HL-60/S4 (cell line): ENCODE results near the gene TM9SF4.
"Not testable (repeated sequence)": the region's sequence is repeated elsewhere in the genome, so short reads cannot be mapped to it uniquely, and the experiment has no call there.

Source experiments
- in situ Hi-C: fragments of 300-500 bp; cut with MboI; formaldehyde crosslinking; loops from 2 replicates; pipeline ENCODE4 v1.14.3; 2022; ENCODE audit warnings: low sequenced_read_pairs

The TM9SF4 gene

DNA sequence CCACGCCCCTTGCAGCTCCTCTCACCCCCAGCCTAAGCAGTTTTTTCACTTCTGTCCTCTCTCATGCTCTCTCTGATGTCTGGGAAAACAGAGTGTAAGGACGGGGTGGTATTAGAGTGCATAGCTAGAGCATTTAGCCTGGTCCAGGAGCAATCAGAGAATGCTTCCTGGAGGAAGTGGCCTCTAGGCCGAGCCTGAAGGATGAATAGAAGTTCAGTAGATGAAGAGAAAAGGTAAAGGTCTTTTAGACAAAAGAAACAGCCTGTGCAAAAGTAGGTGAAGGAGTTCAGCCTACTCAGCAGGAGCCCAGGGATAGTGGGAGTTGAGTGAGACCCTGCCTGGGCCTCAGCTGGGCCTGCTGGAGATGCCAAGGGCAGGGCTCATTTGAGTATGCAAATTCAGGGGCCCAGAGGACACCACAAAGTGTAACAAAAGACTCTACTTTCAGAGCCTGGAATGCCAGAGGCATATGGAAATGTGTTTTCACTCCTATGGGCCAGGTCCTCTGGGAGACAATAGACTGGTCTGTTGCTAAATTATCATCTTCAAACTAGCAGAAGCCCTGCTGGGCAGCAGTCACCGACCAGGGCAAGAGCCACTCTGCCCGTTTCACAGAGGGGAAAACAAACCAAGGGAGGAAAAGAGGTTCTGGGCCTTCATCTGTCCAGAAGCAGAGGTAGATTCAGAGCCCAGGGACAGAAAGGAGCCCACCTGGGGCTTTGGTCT is 19.7 kb upstream of the TM9SF4 start:
- in situ Hi-C loops, result no loop called here

GRCh38 chr20:32091888-32092346 is 17.6 kb upstream of the TM9SF4 start:
- in situ Hi-C loops, result no loop called here

DNA sequence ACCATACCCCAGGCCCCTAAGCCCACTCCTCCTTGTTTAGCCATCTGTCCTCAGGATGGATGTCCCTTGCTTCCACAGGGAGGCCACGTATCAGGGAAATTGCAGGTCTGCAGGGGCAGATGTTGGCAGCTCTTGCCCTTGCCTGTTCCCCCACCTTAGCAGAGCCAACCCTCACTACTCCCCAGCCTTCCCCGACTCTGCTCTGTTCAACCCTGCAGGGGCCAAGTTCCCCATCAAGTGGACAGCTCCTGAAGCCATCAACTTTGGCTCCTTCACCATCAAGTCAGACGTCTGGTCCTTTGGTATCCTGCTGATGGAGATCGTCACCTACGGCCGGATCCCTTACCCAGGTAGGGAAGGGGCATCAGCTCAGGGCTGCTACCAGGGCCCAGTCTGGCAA is 10.7 kb upstream of the TM9SF4 start:
- in situ Hi-C loops, result no loop called here

- in situ Hi-C loops, result no loop called here
Measured at GRCh38 chr20:32108814-32109391, 611 bp upstream of the TM9SF4 start.

DNA sequence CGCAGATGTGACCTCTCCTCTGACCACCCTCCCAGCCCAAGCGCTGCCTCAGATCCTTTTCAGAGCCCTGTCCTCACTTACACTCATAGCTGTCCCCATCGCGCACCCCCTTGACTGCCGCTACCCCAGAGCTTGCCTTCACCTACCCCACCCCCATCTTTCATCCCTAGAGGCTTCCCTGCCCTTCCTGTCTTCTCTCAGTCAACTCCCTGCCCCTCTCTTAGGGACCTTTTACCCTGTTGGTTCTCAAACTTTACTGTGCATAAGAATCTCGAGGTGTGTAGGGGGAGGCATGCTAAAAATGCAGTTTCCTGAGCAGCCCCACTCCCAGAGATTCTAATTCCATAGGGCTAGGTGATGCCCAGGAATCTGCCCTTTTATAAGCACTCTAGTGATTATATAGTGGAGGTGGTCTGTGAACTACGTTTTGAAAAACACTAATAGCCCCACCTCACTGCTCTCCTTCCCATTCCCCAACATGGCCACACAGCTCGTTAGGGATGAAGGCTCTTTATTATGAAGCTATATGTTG is 725 bp downstream of the TM9SF4 start:
- in situ Hi-C loops, result no loop called here

- in situ Hi-C loops, result no loop called here
Measured at GRCh38 chr20:32110727-32111126, 1.2 kb downstream of the TM9SF4 start.

DNA sequence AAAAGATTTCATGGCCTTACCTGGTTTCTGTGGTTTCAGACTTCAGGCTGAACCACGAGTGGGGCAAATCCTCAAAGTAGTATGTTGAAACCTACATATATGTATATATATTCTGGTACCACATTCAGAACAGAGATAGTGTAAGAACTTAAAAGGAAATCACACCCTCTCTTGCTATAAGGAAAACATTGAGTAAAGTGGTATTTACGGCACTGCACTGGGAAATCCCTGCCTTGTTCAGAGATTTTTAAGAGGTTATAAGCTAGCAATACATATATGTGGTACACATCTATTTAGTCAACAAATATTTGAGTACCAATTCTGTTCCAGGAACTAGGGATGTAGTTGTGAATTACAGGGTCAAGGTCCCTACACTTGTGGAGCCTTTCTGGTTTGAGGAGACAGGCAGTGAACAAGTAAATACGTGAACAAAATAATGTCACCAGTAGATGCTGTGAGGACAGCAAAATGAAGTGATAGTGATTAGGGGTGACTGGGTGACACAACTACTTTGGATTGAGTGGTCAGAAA is 1.7 kb downstream of the TM9SF4 start:
- in situ Hi-C loops, result no loop called here

- in situ Hi-C loops, result no loop called here
Measured at GRCh38 chr20:32111753-32112152, 2.2 kb downstream of the TM9SF4 start.

DNA sequence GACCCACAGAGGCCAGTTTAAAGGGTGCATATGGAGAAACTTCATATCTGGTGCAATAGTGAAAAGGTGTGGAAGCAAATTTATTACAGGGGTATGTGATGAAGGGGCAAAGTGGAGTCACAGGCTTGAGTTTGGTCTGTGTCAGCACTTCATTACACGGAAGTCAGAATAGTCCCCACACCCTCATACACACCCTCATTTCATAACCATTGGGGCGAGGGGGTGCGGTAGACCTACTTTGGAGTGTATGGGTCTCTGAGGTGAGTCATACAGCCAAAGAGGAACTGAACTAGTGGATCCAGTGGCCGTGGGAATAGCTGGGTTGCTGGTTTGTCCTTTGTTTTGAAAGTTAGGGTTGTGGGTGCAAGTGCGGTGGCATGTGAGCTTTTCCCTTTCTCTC is 3.3 kb downstream of the TM9SF4 start:
- in situ Hi-C loops, result no loop called here

- in situ Hi-C loops, result no loop called here
Measured at GRCh38 chr20:32113591-32114260, 4.2 kb downstream of the TM9SF4 start.

DNA sequence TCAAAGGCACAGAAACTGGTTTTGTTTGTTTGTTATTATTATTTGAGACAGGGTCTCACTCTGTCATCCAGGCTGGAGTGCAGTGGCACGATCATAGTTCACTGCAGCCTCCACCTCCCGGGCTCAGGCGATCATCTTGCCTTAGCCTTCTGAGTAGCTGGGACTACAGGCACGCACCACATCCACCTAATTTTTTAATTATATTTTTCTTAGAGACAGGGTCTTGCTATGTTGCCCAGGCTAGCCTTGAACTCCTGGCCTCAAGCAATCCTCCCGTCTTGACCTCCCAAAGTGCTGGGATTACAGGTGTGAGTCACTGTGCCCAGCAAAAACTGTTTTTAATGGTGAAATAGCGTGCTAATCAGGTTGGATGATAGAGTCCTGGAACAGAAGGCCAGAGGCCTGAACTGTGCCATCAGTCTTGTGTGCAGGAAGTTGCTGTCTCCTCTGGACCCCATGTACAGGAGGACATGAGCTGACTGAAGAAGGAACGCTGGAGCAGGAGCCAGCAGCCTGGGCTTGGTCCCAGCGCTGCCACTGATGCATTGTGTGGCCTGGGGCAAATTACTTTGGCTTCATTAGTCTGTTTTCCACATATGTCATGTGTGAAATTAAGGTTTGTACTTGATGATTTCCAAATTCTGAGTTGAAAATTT is 4.9 kb downstream of the TM9SF4 start:
- in situ Hi-C loops, result no loop called here

GRCh38 chr20:32115211-32115767 is 5.8 kb downstream of the TM9SF4 start:
- in situ Hi-C loops, result no loop called here

DNA sequence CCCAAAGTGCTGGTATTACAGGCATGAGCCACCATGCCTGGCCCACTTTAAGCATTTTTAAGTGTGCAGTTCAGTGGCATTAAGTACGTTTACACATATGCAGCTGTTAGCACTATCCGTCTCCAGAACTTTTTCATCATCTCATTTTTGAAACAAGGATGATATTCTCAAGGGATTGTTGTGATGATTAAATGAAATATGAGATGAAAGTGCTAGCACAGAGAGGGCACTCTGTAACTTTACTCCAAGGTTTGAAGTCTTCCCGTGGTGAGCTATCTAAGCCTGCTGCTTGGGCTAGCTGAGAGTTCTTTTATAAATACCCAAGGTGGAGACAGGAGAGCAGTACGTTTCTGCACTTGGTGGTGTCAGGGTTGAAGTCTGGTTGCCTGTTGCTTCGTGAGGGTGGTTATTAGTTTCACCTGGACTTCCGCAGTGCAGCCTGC is 6.6 kb downstream of the TM9SF4 start:
- in situ Hi-C loops, result no loop called here

DNA sequence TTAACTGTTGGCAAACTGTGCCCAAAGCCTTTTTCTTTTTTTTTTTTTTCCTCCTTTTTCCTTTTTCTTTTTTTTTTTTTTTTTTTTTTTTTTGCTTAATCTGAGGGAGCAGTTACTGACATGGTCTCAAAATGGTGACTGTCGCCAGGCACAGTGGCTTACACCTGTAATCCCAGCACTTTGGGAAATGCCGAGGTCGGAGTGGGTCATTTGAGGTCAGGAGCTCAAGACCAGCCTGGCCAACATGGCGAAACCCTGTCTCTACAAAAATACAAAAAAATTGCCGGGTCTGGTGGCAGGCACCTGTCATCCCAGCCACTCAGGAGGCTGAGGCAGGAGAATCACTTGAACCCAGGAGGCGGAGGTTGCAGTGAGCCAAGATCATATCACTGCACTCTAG is 7.3 kb downstream of the TM9SF4 start:
- in situ Hi-C loops, result not testable (repeated sequence)

DNA sequence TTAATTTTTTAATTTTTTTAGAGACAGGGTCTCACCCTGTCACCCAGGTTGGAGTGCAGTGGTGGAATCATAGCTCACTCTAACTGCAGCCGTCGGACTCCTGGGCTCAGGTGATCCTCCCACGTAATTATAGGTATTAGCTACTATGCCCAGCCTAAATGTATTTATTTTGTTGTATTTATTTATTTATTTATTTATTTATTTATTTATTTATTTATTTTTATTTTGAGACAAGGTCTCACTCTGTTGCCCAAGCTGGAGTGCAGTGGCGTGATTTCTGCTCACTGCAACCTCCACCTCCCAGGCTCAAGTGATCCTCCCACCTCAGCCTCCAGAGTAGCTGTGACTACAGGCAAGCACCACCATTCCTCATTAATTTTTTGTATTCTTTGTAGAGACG is 8.9 kb downstream of the TM9SF4 start:
- in situ Hi-C loops, result not testable (repeated sequence)

DNA sequence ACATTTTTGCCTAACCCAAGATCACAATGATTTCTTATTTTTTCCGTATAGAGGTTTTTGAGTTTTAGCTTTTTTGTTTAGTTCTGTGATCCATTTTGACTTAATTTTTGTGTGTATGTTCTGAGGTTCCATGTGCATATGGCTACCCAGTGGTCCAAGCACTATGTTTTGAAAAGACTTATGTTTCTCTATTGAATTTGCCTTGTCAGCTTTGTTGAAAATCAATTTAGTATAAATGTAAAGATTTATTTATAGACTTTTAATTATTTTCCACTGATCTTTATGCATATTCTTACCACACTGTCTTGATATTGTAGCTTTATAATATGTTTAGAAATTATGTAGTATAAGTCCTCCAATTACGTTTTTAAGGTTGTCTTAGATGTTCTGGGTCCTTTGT is 10.2 kb downstream of the TM9SF4 start:
- in situ Hi-C loops, result no loop called here

DNA sequence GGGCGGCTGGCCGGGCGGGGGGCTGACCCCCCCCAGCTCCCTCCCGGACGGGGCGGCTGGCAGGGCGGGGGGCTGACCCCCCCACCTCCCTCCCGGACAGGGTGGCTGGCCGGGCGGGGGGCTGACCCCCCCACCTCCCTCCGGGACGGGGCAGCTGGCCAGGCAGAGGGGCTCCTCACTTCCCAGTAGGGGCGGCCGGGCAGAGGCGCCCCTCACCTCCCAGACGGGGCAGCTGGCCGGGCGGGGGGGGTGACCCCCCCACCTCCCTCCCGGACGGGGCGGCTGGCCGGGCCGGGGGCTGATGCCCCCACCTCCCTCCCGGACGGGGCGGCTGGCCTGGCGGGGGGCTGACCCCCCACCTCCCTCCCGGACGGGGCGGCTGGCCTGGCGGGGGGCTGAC is 12.4 kb downstream of the TM9SF4 start:
- in situ Hi-C loops, result not testable (repeated sequence)

- in situ Hi-C loops, result no loop called here
Measured at GRCh38 chr20:32123088-32123487, 13.6 kb downstream of the TM9SF4 start.

DNA sequence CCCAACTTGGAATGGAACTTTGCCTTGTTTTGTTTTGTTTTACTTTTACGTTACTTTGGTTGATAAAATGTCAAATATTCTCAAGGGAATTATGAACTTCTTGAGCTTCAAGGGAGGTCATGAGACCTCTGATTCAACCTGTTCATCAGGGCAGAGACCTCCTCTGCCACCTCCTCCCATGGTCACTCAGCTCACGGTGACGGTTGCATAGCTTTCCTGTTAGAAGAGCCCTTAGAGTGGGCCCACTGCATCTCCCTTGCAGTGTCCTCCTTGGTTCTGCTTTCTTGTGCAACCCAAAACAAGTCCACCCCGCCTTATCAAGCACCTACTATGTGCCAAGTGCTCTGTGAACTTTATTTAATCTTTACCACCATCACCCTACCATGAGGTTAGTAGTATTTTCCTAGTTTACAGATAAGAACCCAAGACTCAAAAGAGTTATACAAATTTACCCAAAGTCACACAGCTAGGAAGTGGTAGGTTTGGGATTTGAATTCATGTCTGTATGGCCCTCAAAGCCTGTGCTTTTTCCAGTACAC is 15.5 kb downstream of the TM9SF4 start:
- in situ Hi-C loops, result no loop called here

DNA sequence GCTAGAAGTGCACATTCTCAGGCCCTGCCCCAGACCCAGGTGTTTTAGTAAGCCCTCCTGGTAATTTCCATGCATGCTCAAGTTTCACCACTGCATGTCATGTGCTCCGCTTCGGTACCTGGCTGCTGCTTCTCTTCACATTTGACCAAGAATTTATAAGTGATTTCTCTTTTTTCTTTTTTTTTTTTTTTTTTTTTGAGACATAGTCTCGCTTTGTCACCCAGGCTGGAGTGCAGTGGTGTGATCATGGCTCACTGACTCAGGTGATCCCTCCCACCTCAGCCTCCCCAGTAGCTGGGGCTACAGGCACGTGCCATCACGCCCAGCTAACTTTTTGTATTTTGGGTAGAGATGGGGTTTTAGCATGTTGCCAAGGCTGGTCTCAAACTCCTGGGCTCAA is 16.0 kb downstream of the TM9SF4 start:
- in situ Hi-C loops, result no loop called here

GRCh38 chr20:32126919-32127318 is 17.4 kb downstream of the TM9SF4 start:
- in situ Hi-C loops, result no loop called here
